ENCODE results near the gene INO80D.
A peak's percentile ranks its signal among the peaks of the same experiment; 100 is the strongest.

DNA sequence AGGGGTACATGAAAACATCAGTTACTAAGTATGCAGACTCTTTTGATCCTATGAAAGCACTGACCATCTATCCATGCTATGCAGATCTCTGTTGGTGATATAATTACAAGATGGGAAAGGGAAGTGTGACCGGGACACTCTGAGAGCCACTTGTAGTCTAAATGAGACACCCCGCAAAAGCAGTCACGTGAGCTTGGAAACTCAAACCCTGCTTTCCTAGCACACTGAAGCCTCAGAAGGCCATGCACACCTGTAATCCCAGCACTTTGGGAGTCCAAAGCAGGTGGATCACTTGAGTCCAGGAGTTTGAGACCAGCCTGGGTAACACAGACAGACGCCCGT, 137.5 kb downstream of the INO80D start:
- no peak for TF ChIP-seq GABPA (IDR thresholded peaks at IDR 0.05; ENCODE audit: low read depth)
- TF ChIP-seq, protein P1, sequence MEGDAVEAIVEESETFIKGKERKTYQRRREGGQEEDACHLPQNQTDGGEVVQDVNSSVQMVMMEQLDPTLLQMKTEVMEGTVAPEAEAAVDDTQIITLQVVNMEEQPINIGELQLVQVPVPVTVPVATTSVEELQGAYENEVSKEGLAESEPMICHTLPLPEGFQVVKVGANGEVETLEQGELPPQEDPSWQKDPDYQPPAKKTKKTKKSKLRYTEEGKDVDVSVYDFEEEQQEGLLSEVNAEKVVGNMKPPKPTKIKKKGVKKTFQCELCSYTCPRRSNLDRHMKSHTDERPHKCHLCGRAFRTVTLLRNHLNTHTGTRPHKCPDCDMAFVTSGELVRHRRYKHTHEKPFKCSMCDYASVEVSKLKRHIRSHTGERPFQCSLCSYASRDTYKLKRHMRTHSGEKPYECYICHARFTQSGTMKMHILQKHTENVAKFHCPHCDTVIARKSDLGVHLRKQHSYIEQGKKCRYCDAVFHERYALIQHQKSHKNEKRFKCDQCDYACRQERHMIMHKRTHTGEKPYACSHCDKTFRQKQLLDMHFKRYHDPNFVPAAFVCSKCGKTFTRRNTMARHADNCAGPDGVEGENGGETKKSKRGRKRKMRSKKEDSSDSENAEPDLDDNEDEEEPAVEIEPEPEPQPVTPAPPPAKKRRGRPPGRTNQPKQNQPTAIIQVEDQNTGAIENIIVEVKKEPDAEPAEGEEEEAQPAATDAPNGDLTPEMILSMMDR (IDR thresholded peaks at IDR 0.05; ENCODE audit: insufficient read depth, low read length) = no peak
- TF ChIP-seq POLR2AphosphoS5 (IDR thresholded peaks at IDR 0.05; ENCODE audit: low read depth) = no peak
- TF ChIP-seq, protein P2, sequence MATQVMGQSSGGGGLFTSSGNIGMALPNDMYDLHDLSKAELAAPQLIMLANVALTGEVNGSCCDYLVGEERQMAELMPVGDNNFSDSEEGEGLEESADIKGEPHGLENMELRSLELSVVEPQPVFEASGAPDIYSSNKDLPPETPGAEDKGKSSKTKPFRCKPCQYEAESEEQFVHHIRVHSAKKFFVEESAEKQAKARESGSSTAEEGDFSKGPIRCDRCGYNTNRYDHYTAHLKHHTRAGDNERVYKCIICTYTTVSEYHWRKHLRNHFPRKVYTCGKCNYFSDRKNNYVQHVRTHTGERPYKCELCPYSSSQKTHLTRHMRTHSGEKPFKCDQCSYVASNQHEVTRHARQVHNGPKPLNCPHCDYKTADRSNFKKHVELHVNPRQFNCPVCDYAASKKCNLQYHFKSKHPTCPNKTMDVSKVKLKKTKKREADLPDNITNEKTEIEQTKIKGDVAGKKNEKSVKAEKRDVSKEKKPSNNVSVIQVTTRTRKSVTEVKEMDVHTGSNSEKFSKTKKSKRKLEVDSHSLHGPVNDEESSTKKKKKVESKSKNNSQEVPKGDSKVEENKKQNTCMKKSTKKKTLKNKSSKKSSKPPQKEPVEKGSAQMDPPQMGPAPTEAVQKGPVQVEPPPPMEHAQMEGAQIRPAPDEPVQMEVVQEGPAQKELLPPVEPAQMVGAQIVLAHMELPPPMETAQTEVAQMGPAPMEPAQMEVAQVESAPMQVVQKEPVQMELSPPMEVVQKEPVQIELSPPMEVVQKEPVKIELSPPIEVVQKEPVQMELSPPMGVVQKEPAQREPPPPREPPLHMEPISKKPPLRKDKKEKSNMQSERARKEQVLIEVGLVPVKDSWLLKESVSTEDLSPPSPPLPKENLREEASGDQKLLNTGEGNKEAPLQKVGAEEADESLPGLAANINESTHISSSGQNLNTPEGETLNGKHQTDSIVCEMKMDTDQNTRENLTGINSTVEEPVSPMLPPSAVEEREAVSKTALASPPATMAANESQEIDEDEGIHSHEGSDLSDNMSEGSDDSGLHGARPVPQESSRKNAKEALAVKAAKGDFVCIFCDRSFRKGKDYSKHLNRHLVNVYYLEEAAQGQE (IDR thresholded peaks at IDR 0.05; ENCODE audit: insufficient replicate concordance, low read depth) = peak; percentile 3
